OCI-LY3 (cell line): Measurements from ENCODE around the gene RAI1.

Experiments used
- CTCF ChIP-seq: fragments of 200-600, 300-600 bp; sonication (generic); IDR thresholded peaks from 2 replicates; pipeline ENCODE4 v1.5.1; 2014; ENCODE audit warnings: antibody characterized with exemption, low read length, low read depth
- EZH2phosphoT487 ChIP-seq: fragments of 200-600 bp; shearing (Covaris generic); IDR thresholded peaks from 2 replicates; pipeline ENCODE4 v1.6.1; 2018; ENCODE audit warnings: antibody characterized with exemption, mixed run types, low read depth

- TF ChIP-seq CTCF (no peak), EZH2phosphoT487 (no peak)
Observed at GRCh38 chr17:17811381-17812210, 130.3 kb downstream of the RAI1 start.
